Endothelial cell of umbilical vein (primary cell): ENCODE measurements around the gene INSC. TPM values are rescaled to one million over a fixed set of nuclear protein-coding genes. Genes with fewer than 3 reads are reported as not detected.

ENCODE experiments used
- BruUV-seq: library from RNA; stranded (reverse); fragments of 400-500 nt; replicated peaks from 2 replicates; lab custom pipeline; 2021; lab: Mats Ljungman, UMichigan
- CTCF ChIA-PET: fragments of 300-600, 350-600 bp; sonication (Branson Sonifier 250); formaldehyde crosslinking; loops from one replicate; lab custom pipeline; 2021; ENCODE audit warnings: antibody characterized with exemption, inconsistent platforms; lab: Charles Lee
- POLR2A ChIA-PET: fragments of 300-600, 350-600 bp; sonication (Branson Sonifier 250); formaldehyde crosslinking; loops from one replicate; lab custom pipeline; 2021; ENCODE audit warnings: antibody characterized with exemption, inconsistent platforms; lab: Charles Lee
- DNase-seq: peaks from one replicate; pipeline ENCODE4 v3.0.0-alpha.2; 2011; ENCODE audit warnings: low read depth, low spot score
- FAIRE-seq: peaks from 2 replicates; lab custom pipeline; 2011; peaks lifted over from hg19 to GRCh38; lab: Jason Lieb, UNC
- H2AFZ ChIP-seq: 2 replicates; pipeline ENCODE4 v1.6.0; 2012; ENCODE audit warnings: low read depth, low read length, control low read depth, inconsistent platforms
- H3K27ac ChIP-seq: 2 replicates; pipeline ENCODE4 v1.5.1; 2011; ENCODE audit warnings: low read depth, mild to moderate bottlenecking, control low read depth, low read length, moderate library complexity; ENCODE audit not compliant: insufficient read depth
- H3K27me3 ChIP-seq, 2 experiments: 2 replicates each; pipeline versions ENCODE4 v1.6.0 to v1.6.1; 2011; ENCODE audit warnings: low read length in 2 of 2, mixed read lengths in 1 of 2; ENCODE audit not compliant: control insufficient read depth in 2 of 2, insufficient read depth in 2 of 2
- H3K36me3 ChIP-seq, 2 experiments: 2 replicates in 1 of 2; 3 replicates in 1 of 2; pipeline ENCODE4 v1.5.1; 2011; ENCODE audit warnings: low read length in 2 of 2, mild to moderate bottlenecking in 1 of 2, moderate library complexity in 1 of 2; ENCODE audit not compliant: control insufficient read depth in 2 of 2, insufficient read depth in 2 of 2; ENCODE audit errors: extremely low read depth in 1 of 2
- H3K4me1 ChIP-seq: 3 replicates; pipeline ENCODE4 v1.5.1; 2011; ENCODE audit warnings: mild to moderate bottlenecking, low read length; ENCODE audit not compliant: control insufficient read depth, insufficient read depth; ENCODE audit errors: extremely low read depth
- H3K4me2 ChIP-seq: 2 replicates; pipeline ENCODE4 v1.6.1; 2011; ENCODE audit warnings: low read length, control low read depth, mixed read lengths; ENCODE audit not compliant: insufficient read depth
- H3K4me3 ChIP-seq, 3 experiments: fragments of 200-600 bp in 1 of 3; sonication (generic), shearing (Covaris generic) in 1 of 3; replicated peaks in 1 of 3; 2 replicates each; pipeline ENCODE4 v1.5.1; 2011 to 2016; ENCODE audit warnings: control low read depth in 3 of 3, low read length in 3 of 3, mild to moderate bottlenecking in 2 of 3, inconsistent platforms in 1 of 3, low read depth in 1 of 3, moderate library complexity in 1 of 3; ENCODE audit not compliant: insufficient read depth in 1 of 3
- H3K79me2 ChIP-seq: 2 replicates; pipeline ENCODE4 v1.6.0; 2012; ENCODE audit warnings: low read length, inconsistent platforms; ENCODE audit not compliant: control insufficient read depth, insufficient read depth
- H3K9ac ChIP-seq: replicated peaks from 2 replicates; pipeline ENCODE3; 2011; ENCODE audit warnings: low read length, control low read depth; ENCODE audit not compliant: insufficient read depth; ENCODE audit errors: extremely low read depth
- H3K9me1 ChIP-seq: replicated peaks from 3 replicates; pipeline ENCODE4 v1.6.0; 2011; ENCODE audit warnings: mild to moderate bottlenecking, low read length; ENCODE audit not compliant: control insufficient read depth, insufficient read depth; ENCODE audit errors: extremely low read depth
- H3K9me3 ChIP-seq: replicated peaks from 2 replicates; pipeline ENCODE4 v1.5.1; 2012; ENCODE audit warnings: low read length, inconsistent platforms; ENCODE audit not compliant: control insufficient read depth, insufficient read depth
- H4K20me1 ChIP-seq: replicated peaks from 2 replicates; pipeline ENCODE3; 2011; ENCODE audit warnings: mild to moderate bottlenecking, low read length; ENCODE audit not compliant: control insufficient read depth, insufficient read depth; ENCODE audit errors: extremely low read depth
- EZH2 ChIP-seq: IDR thresholded peaks from 2 replicates; pipeline ENCODE4 v1.6.1; 2012; ENCODE audit warnings: borderline replicate concordance, low read depth, mild to moderate bottlenecking, moderate library complexity, low read length, inconsistent platforms; ENCODE audit not compliant: severe bottlenecking
- FOS ChIP-seq: IDR thresholded peaks from 2 replicates; pipeline ENCODE4 v1.6.1; 2011; ENCODE audit warnings: mild to moderate bottlenecking, low read length, moderate library complexity, borderline replicate concordance; ENCODE audit not compliant: insufficient read depth
- JUN ChIP-seq: IDR thresholded peaks from 2 replicates; pipeline ENCODE4 v1.6.1; 2011; ENCODE audit warnings: borderline replicate concordance, low read depth; ENCODE audit not compliant: insufficient read length, insufficient read depth
- dilution Hi-C: fragments of 300-500 bp; cut with MboI; formaldehyde crosslinking; loops from one replicate; pipeline ENCODE4 v1.15.0; 2019; ENCODE audit warnings: low sequenced_read_pairs; ENCODE audit not compliant: extremely low pct_ligation_motif_present
- intact Hi-C: fragments of 100-400 bp; cut with micrococcal nuclease; formaldehyde crosslinking; loops from one replicate; pipeline ENCODE4 v1.10.0; 2022
- polyA plus RNA-seq, 4 experiments: library from polyadenylated mRNA; depleted of rRNA in 3 of 4; stranded (reverse) in 3 of 4; unstranded in 1 of 4; fragments of >200 nt; gene quantifications; 2 replicates each; pipeline versions ENCODE4 v1.2.1 to v1.2.3, GENCODE V29; 2011 to 2012; ENCODE audit warnings: missing spikeins in 1 of 4
- total RNA-seq: library from RNA; stranded (reverse); gene quantifications from 2 replicates; pipeline ENCODE4 v1.2.3, GENCODE V29; 2021
- TF ChIP-seq, protein P1 (sequence below): IDR thresholded peaks from 2 replicates; pipeline ENCODE4 v1.6.1; 2011; ENCODE audit not compliant: insufficient read depth, insufficient read length
- TF ChIP-seq, protein P2 (sequence below), 2 donors: IDR thresholded peaks; 1 replicate in 1 of 2; 2 replicates in 1 of 2; pipeline ENCODE4 v1.5.1; 2011; ENCODE audit warnings: low read length in 2 of 2, mild to moderate bottlenecking in 2 of 2, moderate library complexity in 2 of 2, control low read depth in 1 of 2, inconsistent platforms in 1 of 2, low read depth in 1 of 2; ENCODE audit not compliant: insufficient read depth in 1 of 2; ENCODE audit errors: extremely low read depth in 1 of 2

The INSC gene
- total and polyA plus RNA-seq, 2 donors (not counting 3 experiments of a cell fraction or from before 2014, with no cell fraction given) = not detected

DNA sequence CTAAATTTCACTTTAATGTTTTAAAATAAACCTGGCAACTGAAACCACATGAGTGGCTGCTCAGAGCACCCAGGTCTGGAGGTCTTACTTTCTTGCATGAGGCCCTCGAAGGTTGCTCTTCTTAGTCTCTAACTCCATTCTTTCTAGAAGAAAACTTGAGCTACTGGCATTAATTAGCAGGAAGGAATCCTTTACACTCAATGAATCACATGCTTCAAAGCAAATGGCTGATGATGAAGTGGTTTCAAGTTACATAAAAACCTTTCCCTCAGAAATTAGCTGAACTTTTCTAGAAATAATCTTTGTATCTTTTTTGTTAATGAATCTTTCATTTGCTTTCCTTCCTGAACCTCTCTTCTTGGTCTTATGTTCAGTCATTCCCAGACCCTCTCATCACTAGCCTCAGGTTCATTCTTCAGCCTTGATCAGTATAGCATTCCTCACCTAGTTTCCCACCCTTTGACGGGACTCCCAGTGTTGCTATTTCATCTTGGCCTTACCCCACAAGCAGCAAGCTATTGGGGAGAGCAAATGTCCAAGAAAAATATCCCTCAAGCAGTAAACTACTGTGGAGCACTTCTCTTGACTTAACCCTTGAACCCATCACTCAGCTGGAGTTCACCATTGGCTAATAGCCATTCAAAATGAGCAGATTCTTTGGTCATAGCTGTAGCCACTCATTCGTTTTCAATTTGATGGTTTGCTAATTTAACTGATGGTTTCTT, 75.1 kb downstream of the INSC start:
- ChIA-PET POLR2A (no interaction called here), CTCF (no interaction called here)
- intact Hi-C loops = no loop called here
- H3K4me1 ChIP-seq = no peaks in the 10 kb centered on the region
- no peak overlapping the region for H3K9ac ChIP-seq
- no peaks in the 10 kb centered on the region for H4K20me1 ChIP-seq
- no peak overlapping the region for H3K27ac ChIP-seq
- H3K4me2 ChIP-seq = no peak overlapping the region
- dilution Hi-C loops = no loop called here
- no peak overlapping the region for H2AFZ ChIP-seq
- H3K79me2 ChIP-seq = no peaks in the 10 kb centered on the region
- TF ChIP-seq, protein P1, sequence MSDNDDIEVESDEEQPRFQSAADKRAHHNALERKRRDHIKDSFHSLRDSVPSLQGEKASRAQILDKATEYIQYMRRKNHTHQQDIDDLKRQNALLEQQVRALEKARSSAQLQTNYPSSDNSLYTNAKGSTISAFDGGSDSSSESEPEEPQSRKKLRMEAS = no peak
- TF ChIP-seq EZH2 = no peak
- TF ChIP-seq JUN = no peak
- TF ChIP-seq, protein P2, sequence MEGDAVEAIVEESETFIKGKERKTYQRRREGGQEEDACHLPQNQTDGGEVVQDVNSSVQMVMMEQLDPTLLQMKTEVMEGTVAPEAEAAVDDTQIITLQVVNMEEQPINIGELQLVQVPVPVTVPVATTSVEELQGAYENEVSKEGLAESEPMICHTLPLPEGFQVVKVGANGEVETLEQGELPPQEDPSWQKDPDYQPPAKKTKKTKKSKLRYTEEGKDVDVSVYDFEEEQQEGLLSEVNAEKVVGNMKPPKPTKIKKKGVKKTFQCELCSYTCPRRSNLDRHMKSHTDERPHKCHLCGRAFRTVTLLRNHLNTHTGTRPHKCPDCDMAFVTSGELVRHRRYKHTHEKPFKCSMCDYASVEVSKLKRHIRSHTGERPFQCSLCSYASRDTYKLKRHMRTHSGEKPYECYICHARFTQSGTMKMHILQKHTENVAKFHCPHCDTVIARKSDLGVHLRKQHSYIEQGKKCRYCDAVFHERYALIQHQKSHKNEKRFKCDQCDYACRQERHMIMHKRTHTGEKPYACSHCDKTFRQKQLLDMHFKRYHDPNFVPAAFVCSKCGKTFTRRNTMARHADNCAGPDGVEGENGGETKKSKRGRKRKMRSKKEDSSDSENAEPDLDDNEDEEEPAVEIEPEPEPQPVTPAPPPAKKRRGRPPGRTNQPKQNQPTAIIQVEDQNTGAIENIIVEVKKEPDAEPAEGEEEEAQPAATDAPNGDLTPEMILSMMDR (IDR thresholded peaks at IDR 0.05; ENCODE audit: extremely low read depth in 1 of 2, insufficient read depth in 1 of 2, low read depth in 1 of 2, low read length in 2 of 2) = no peak
- TF ChIP-seq FOS = no peak
- H3K27me3 ChIP-seq = no peaks in the 10 kb centered on the region
- no peak overlapping the region for H3K4me3 ChIP-seq
- H3K9me3 ChIP-seq = no peaks in the 10 kb centered on the region
- DNase-seq = no peak
- no peaks in the 10 kb centered on the region for H3K9me1 ChIP-seq
- no peak for FAIRE-seq
- BruUV-seq = no TSS peak
- H3K36me3 ChIP-seq = no peaks in the 10 kb centered on the region
